CD14-positive monocyte (primary cell): ENCODE results near the gene KRTAP10-3. TPM values are rescaled to one million over a fixed set of nuclear protein-coding genes. Genes with fewer than 3 reads are reported as not detected.

Source experiments
- DNase-seq, 3 donors: peaks; one replicate each; pipeline ENCODE4 v3.0.0-alpha.2; 2011 to 2022
- H2AFZ ChIP-seq: 2 replicates; pipeline ENCODE4 v1.6.0; 2012; ENCODE audit warnings: mild to moderate bottlenecking, low read depth, low read length, inconsistent platforms; ENCODE audit not compliant: insufficient read depth, poor library complexity, severe bottlenecking
- H3K27ac ChIP-seq, 2 donors: 1 replicate in 1 of 2; 2 replicates in 1 of 2; pipeline ENCODE4 v1.5.1; 2012 to 2013; ENCODE audit warnings: low read length in 2 of 2, control low read depth in 1 of 2, inconsistent platforms in 1 of 2, low read depth in 1 of 2, mild to moderate bottlenecking in 1 of 2
- H3K27me3 ChIP-seq, 2 donors: one replicate each; pipeline versions ENCODE4 v1.6.0 to v1.6.1; 2011 to 2013; ENCODE audit warnings: low read length in 2 of 2; ENCODE audit not compliant: control insufficient read depth in 2 of 2, insufficient read depth in 2 of 2
- H3K36me3 ChIP-seq, 2 donors: replicated peaks in 1 of 2; 1 replicate in 1 of 2; 2 replicates in 1 of 2; pipeline versions ENCODE4 v1.5.1 to v1.6.1; 2012 to 2013; ENCODE audit warnings: low read length in 2 of 2, control low read depth in 1 of 2, inconsistent platforms in 1 of 2, mild to moderate bottlenecking in 1 of 2; ENCODE audit not compliant: insufficient read depth in 2 of 2, control insufficient read depth in 1 of 2
- H3K4me1 ChIP-seq, 2 donors: 1 replicate in 1 of 2; 2 replicates in 1 of 2; pipeline versions ENCODE4 v1.5.1 to v1.6.1; 2012 to 2013; ENCODE audit warnings: low read length in 2 of 2, control low read depth in 1 of 2, inconsistent platforms in 1 of 2, mild to moderate bottlenecking in 1 of 2, moderate library complexity in 1 of 2; ENCODE audit not compliant: insufficient read depth in 2 of 2, control insufficient read depth in 1 of 2
- H3K4me2 ChIP-seq: replicated peaks from 2 replicates; pipeline ENCODE3; 2012; ENCODE audit warnings: low read length, moderate library complexity, mild to moderate bottlenecking; ENCODE audit not compliant: poor library complexity, severe bottlenecking; ENCODE audit errors: extremely low read depth
- H3K4me3 ChIP-seq, 3 experiments: fragments of 200-600 bp in 1 of 3; sonication (generic) in 1 of 3; replicated peaks in 1 of 3; 1 replicate in 2 of 3; 2 replicates in 1 of 3; pipeline ENCODE4 v1.5.1; 2011 to 2013; ENCODE audit warnings: low read length in 3 of 3, mild to moderate bottlenecking in 3 of 3, control low read depth in 2 of 3, low read depth in 2 of 3, inconsistent platforms in 1 of 3, moderate library complexity in 1 of 3
- H3K79me2 ChIP-seq: 2 replicates; pipeline ENCODE4 v1.6.0; 2012; ENCODE audit warnings: mild to moderate bottlenecking, control low read depth, inconsistent platforms, low read length, moderate library complexity; ENCODE audit not compliant: insufficient read depth
- H3K9ac ChIP-seq: 2 replicates; pipeline ENCODE4 v1.6.0; 2017; ENCODE audit warnings: low read length, mild to moderate bottlenecking; ENCODE audit not compliant: insufficient read depth, poor library complexity, severe bottlenecking
- H3K9me3 ChIP-seq, 2 donors: replicated peaks in 1 of 2; 1 replicate in 1 of 2; 2 replicates in 1 of 2; pipeline versions ENCODE4 v1.5.1 to v1.6.1; 2012 to 2013; ENCODE audit warnings: low read length in 2 of 2, control low read depth in 1 of 2; ENCODE audit not compliant: control insufficient read depth in 1 of 2, insufficient read depth in 1 of 2
- H4K20me1 ChIP-seq: 2 replicates; pipeline ENCODE4 v1.6.0; 2012; ENCODE audit warnings: mild to moderate bottlenecking, low read length, control low read depth, moderate library complexity; ENCODE audit not compliant: insufficient read depth
- H3K27ac Mint-ChIP-seq, 7 donors: one replicate each; pipeline ENCODE4 v1.8.0; 2020; ENCODE audit warnings: mild to moderate bottlenecking in 7 of 7, mixed read lengths in 7 of 7, moderate library complexity in 6 of 7, inconsistent platforms in 2 of 7
- H3K27me3 Mint-ChIP-seq, 3 donors: one replicate each; pipeline ENCODE4 v1.8.0; 2021 to 2022; ENCODE audit warnings: low read depth in 3 of 3, mild to moderate bottlenecking in 3 of 3, mixed read lengths in 3 of 3, moderate library complexity in 3 of 3, inconsistent platforms in 1 of 3
- H3K36me3 Mint-ChIP-seq, 2 donors: one replicate each; pipeline ENCODE4 v1.8.0; 2020; ENCODE audit warnings: mixed read lengths in 2 of 2, inconsistent platforms in 1 of 2, mild to moderate bottlenecking in 1 of 2
- H3K4me1 Mint-ChIP-seq: one replicate; pipeline ENCODE4 v1.8.0; 2020; ENCODE audit warnings: mild to moderate bottlenecking, mixed read lengths
- H3K4me3 Mint-ChIP-seq, 2 donors: one replicate each; pipeline ENCODE4 v1.8.0; 2020; ENCODE audit warnings: mild to moderate bottlenecking in 2 of 2, mixed read lengths in 2 of 2, moderate library complexity in 1 of 2
- H3K9me3 Mint-ChIP-seq, 7 donors: one replicate each; pipeline ENCODE4 v1.8.0; 2020 to 2022; ENCODE audit warnings: mixed read lengths in 7 of 7, mild to moderate bottlenecking in 6 of 7, moderate library complexity in 6 of 7, inconsistent platforms in 2 of 7
- CTCF ChIP-seq: fragments of 200-600 bp; IDR thresholded peaks from one replicate; pipeline ENCODE4 v1.8.0; 2022; ENCODE audit warnings: antibody characterized with exemption, mild to moderate bottlenecking
- WGBS: methylation state at CpG from one replicate; pipeline ENCODE4 v1.1.5; 2013; ENCODE audit warnings: missing lambda C conversion rate; ENCODE audit not compliant: insufficient coverage; 5-methylcytosine and 5-hydroxymethylcytosine counted together
- intact Hi-C, 2 donors: fragments of 100-400 bp; cut with micrococcal nuclease; formaldehyde crosslinking; loops; one replicate each; pipeline versions ENCODE4 v1.15.0 to v1.15.1; 2023
- polyA plus RNA-seq, 3 donors: library from polyadenylated mRNA; depleted of rRNA in 1 of 3; unstranded in 2 of 3; stranded (reverse) in 1 of 3; fragments of 300-500 nt in 2 of 3; fragments of >200 nt in 1 of 3; fragmentation: Illumina TruSeq in 2 of 3; gene quantifications; 1 replicate in 2 of 3; 2 replicates in 1 of 3; pipeline ENCODE4 v1.2.3, GENCODE V29; 2012 to 2021

Gene KRTAP10-3
- polyA plus RNA-seq, 3 donors, result not detected

GRCh38 chr21:44603911-44604310 lies 45.3 kb upstream of the KRTAP10-3 start:
- no peaks in the 10 kb centered on the region for H4K20me1 ChIP-seq
- intact Hi-C loops, result no loop called here
- 84% methylated on average over 5 of the region's 8 CpGs for WGBS
- Mint-ChIP-seq H3K27ac (no peak overlapping the region), H3K36me3 (no peaks in the 10 kb centered on the region), H3K4me1 (no peaks in the 10 kb centered on the region), H3K9me3 (peaks cover 4 to 17% (median 10%) of the 10 kb centered on the region in 7 donors), H3K4me3 (no peak overlapping the region), H3K27me3 (peaks cover 2 to 6% (median 5%) of the 10 kb centered on the region in 3 donors)
- no peaks in the 10 kb centered on the region for H3K79me2 ChIP-seq
- no peak overlapping the region for H3K4me2 ChIP-seq
- no peak overlapping the region for H3K4me3 ChIP-seq
- no peak for DNase-seq
- H3K27ac ChIP-seq, result no peak overlapping the region
- H3K9ac ChIP-seq, result no peak overlapping the region
- peaks cover 0 to 3% of the 10 kb centered on the region in 2 donors for H3K9me3 ChIP-seq
- H3K4me1 ChIP-seq, result no peaks in the 10 kb centered on the region
- TF ChIP-seq CTCF, result no peak
- H3K36me3 ChIP-seq, result no peaks in the 10 kb centered on the region
- no peak overlapping the region for H2AFZ ChIP-seq
- H3K27me3 ChIP-seq, result no peaks in the 10 kb centered on the region

DNA sequence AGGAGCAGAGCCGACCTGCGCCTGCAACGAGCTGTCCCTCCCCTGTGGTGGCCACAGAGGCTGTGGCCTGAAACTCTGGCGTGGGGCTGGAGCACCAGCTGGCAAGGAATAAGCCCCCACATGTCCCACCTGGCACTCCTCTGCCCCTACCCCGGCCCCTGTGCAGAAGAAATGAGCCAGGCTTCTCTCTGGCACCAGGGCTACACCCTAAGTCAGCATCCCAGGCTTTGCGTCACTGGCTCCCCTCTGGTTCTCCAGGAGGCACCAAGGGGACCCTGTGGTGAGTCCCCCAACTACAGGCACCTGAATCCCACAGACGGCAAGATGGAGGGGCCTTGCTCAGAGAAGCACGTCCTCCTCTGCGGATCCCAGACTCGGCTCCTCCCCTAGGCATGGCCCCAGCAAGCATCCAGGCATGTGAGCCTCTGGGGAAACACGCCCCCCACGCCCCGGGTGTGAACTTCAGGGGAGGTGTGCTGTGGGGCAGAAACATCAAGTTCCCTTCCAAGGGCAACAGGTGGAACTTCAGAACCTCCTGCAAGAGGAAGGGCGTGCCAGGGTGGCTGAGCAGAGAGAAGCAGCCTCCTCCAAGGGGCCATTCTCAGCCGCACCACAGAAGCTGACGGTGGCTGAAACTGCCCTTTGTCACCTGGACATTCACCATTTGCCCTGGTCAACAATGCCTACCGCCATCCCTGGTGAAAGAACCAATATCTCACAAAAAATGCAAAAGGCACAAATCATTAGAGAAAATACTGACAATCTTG lies 44.7 kb upstream of the KRTAP10-3 start:
- H3K36me3 Mint-ChIP-seq, result no peaks in the 10 kb centered on the region
- no peak overlapping the region for H3K4me3 ChIP-seq

More for the DNA sequence above, 44.7 kb upstream of the KRTAP10-3 start:
- Histone ChIP-seq H3K9me3 (peaks cover 0 to 3% of the 10 kb centered on the region in 2 donors), H3K9ac (no peak overlapping the region), H3K27me3 (no peaks in the 10 kb centered on the region), H3K36me3 (no peaks in the 10 kb centered on the region), H3K27ac (no peak overlapping the region), H2AFZ (no peak overlapping the region), H3K79me2 (no peaks in the 10 kb centered on the region), H3K4me2 (no peak overlapping the region), H4K20me1 (no peaks in the 10 kb centered on the region), H3K4me1 (no peaks in the 10 kb centered on the region)
- intact Hi-C loops, result no loop called here
- no peak for TF ChIP-seq CTCF
- Mint-ChIP-seq H3K27me3 (peaks cover 2 to 6% (median 5%) of the 10 kb centered on the region in 3 donors), H3K4me1 (no peaks in the 10 kb centered on the region), H3K27ac (no peak overlapping the region), H3K9me3 (peaks cover 3 to 17% (median 9%) of the 10 kb centered on the region in 7 donors), H3K4me3 (no peak overlapping the region)
- WGBS, result 80% methylated on average over 11 of the region's 17 CpGs
- DNase-seq, result no peak
